Measurements from ENCODE around the gene RALGAPA2. TPM values are rescaled to one million over a fixed set of nuclear protein-coding genes. Genes with fewer than 3 reads are reported as not detected.
A peak's percentile ranks its signal among the peaks of the same experiment; 100 is the strongest.

Gene RALGAPA2
- total and polyA plus RNA-seq, 2 donors from 2014 or later, result 5.9 to 66.7 TPM

GRCh38 chr20:20709887-20710286 lies 2.6 kb downstream of the RALGAPA2 start:
- no peak for TF ChIP-seq CTCF (IDR thresholded peaks at IDR 0.05; ENCODE audit: borderline replicate concordance, extremely low read depth, insufficient read depth)
- H3K27ac ChIP-seq (ENCODE audit: low read depth in 2 of 2, low read length in 2 of 2), result peak overlapping the region in 1 of 2 donors; percentile 26
- no peaks in the 10 kb centered on the region for H3K9me3 ChIP-seq (ENCODE audit: control insufficient read depth in 2 of 3, insufficient read depth in 1 of 3, low read length in 3 of 3)
- DNase-seq (no peak), FAIRE-seq (no peak)
- H3K27me3 ChIP-seq (ENCODE audit: control insufficient read depth, insufficient read depth, low read length), result no peaks in the 10 kb centered on the region
- intact Hi-C loops (cut with DNase I), result no loop called here
- H3K36me3 ChIP-seq (ENCODE audit: control insufficient read depth in 2 of 3, insufficient read depth in 3 of 3, low read length in 3 of 3), result no peaks in the 10 kb centered on the region
- H3K4me3 ChIP-seq (ENCODE audit: low read length in 3 of 3), result peak overlapping the region in 2 of 3 donors; percentile 62 to 71
- H3K9ac ChIP-seq (ENCODE audit: low read length in 3 of 3), result peak overlapping the region in 1 of 3 donors; percentile 68
- peaks cover 0 to 10% (median 6%) of the 10 kb centered on the region in 3 donors for H3K4me1 ChIP-seq (ENCODE audit: control insufficient read depth in 2 of 3, insufficient read depth in 2 of 3, low read depth in 1 of 3, low read length in 3 of 3)

- H3K9ac ChIP-seq (ENCODE audit: low read length in 3 of 3), result no peak overlapping the region
- TF ChIP-seq CTCF (IDR thresholded peaks at IDR 0.05; ENCODE audit: borderline replicate concordance, extremely low read depth, insufficient read depth), result no peak
- H3K4me1 ChIP-seq (ENCODE audit: control insufficient read depth in 2 of 3, insufficient read depth in 2 of 3, low read depth in 1 of 3, low read length in 3 of 3), result peaks cover 0 to 14% (median 4%) of the 10 kb centered on the region in 3 donors
- FAIRE-seq (no peak), DNase-seq (no peak)
- intact Hi-C loops (cut with DNase I), result no loop called here
- H3K27ac ChIP-seq (ENCODE audit: low read depth in 2 of 2, low read length in 2 of 2), result no peak overlapping the region
- no peaks in the 10 kb centered on the region for H3K36me3 ChIP-seq (ENCODE audit: control insufficient read depth in 2 of 3, insufficient read depth in 3 of 3, low read length in 3 of 3)
- H3K27me3 ChIP-seq (ENCODE audit: control insufficient read depth, insufficient read depth, low read length), result no peaks in the 10 kb centered on the region
- no peak overlapping the region for H3K4me3 ChIP-seq (ENCODE audit: low read length in 3 of 3)
- no peaks in the 10 kb centered on the region for H3K9me3 ChIP-seq (ENCODE audit: control insufficient read depth in 2 of 3, insufficient read depth in 1 of 3, low read length in 3 of 3)
These were observed 6.2 kb downstream of the RALGAPA2 start for GRCh38 chr20:20706285-20706684.

DNA sequence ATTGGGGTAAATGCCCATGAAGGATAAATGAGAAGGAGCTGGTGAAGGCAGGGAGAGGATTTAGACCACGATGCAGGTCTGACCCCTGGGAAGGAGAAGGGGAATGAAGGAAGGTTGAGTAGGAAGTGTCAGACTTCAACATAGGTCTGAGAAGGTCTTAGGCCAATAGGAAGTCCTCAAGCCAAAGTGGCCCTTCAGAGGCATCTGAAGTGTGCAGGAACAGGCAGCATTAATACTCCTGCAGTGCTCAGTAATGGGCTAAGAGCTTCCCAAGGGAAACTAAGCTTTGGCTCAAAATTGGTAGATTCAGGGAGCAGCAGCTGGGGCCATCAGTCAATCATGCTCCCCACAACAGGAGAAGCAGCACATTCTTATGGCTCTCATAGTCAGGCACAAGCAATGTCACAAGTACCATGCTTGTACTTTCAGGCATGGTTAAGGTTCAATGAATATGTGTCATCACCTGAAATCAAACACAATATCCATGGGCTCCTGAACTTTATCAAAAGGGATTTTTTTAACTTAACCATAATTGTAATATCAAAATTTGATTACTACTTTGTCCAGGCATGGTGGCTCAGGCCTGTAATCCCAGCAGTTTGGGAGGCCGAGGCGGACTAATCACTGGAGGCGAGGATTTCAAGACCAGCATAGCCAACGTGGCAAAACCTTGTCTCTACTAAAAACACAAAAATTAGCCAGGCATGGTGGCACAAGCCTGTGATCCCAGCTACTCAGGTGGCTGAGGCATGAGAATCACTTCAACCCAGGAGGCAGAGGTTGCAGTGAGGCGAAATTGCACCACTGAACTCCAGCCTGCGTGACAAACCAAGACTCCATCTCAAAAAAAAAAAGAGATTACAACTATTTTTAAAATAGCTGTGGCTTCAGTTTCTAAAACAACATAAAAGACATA lies 9.9 kb downstream of the RALGAPA2 start:
- no peak for FAIRE-seq
- H3K27ac ChIP-seq (ENCODE audit: low read depth in 2 of 2, low read length in 2 of 2), result no peak overlapping the region
- H3K4me3 ChIP-seq (ENCODE audit: low read length in 3 of 3), result no peak overlapping the region
- no peaks in the 10 kb centered on the region for H3K36me3 ChIP-seq (ENCODE audit: control insufficient read depth in 2 of 3, insufficient read depth in 3 of 3, low read length in 3 of 3)
- DNase-seq, result no peak
- peaks cover 0 to 5% (median 4%) of the 10 kb centered on the region in 3 donors for H3K4me1 ChIP-seq (ENCODE audit: control insufficient read depth in 2 of 3, insufficient read depth in 2 of 3, low read depth in 1 of 3, low read length in 3 of 3)
- H3K9ac ChIP-seq (ENCODE audit: low read length in 3 of 3), result no peak overlapping the region
- H3K9me3 ChIP-seq (ENCODE audit: control insufficient read depth in 2 of 3, insufficient read depth in 1 of 3, low read length in 3 of 3), result no peaks in the 10 kb centered on the region
- intact Hi-C loops (cut with DNase I), result no loop called here
- no peak for TF ChIP-seq CTCF (IDR thresholded peaks at IDR 0.05; ENCODE audit: borderline replicate concordance, extremely low read depth, insufficient read depth)
- H3K27me3 ChIP-seq (ENCODE audit: control insufficient read depth, insufficient read depth, low read length), result no peaks in the 10 kb centered on the region

Data from kidney (tissue), 14 donors.